ENCODE measurements around the gene NPFF.

NPFF gene

GRCh38 chr12:53513712-53514410 is 6.6 kb upstream of the NPFF start:
- DNase-seq, result no peak

DNA sequence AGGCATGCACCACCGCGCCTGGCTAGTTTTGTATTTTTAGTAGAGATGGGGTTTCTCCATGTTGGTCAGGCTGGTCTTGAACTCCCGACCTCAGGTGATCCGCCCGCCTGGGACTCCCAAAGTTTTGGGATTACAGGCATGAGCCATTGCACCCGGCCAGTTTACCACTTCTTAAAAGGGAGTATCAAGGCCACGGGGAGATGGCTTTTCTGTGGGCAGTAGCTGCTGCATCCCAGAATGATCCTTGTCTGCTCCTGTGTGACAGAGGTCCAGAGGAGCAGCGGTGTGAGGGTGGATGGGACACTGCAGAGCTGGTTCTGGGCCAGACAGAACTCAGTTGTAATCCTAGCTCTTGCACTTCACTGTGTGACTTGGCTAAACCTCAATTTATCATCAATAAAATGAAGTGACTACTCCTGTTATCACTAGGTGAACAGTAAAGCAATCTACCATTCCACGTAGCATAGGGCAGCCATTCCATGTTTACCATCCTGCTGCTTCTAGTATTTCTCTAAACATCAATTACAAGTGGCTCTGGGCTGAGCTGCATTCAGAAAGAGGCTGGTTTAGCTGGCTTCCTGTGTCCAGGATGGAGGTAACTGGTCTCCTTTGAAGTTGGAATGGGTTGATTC is 3.0 kb upstream of the NPFF start:
- DNase-seq, result no peak

- peak; percentile 78 for DNase-seq
Observed at GRCh38 chr12:53508534-53509170, 1.4 kb upstream of the NPFF start.

DNA sequence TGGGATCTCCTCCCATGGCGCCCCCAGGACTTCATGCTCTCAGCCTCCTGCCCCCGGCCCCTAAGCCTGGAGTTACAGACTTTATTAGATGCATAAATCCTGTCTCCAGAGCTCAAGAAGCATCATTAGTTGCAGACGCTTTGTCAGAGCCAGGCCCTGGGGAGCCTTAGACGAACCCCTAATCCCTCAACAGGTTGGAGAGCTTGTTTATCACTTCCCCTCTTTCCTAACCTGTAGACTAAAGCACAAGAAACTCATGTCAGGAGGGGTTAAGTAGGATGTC is 260 bp upstream of the NPFF start:
- no peak for DNase-seq

GRCh38 chr12:53506450-53506785 is 866 bp downstream of the NPFF start:
- no peak for DNase-seq

DNA sequence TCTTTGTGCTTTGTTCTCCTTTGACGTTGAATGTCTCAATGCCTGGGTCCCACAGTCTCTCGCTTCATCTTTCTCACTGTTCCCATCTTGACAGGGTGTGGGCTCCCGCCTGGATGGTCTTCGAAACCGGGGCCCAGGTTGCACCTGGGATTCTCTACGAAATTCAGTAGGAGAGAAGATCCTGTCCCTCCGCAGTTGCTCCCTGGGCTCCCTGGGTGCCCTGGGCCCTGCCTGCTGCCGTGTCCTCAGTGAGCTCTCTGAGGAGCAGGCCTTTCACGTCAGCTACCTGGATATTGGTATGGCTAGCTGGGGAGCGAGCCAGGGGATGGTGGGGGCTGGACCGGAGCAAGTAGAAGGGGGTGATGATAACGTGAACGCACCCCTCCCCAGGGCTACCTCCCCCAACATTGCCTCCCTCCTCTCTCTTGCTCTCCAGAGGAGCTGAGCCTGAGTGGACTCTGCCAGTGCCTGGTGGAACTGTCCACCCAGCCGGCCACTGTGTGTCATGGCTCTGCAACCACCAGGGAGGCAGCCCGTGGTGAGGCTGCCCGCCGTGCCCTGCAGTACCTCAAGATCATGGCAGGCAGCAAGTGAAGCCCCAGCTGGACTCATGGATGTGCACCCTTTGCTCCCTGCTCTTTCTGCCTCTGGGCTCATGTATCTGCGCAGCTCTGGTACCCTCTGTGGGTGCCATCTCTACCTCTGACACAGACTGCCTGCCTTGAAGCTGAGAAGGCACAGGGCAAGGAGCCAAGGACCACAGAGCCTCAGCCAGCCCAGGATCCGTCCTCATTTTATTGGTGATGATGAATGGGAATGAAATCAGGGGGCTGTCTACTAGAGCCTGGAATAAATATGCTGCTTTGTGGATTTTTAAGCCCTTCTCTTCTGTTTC is 1.5 kb downstream of the NPFF start:
- DNase-seq, result no peak

DNA sequence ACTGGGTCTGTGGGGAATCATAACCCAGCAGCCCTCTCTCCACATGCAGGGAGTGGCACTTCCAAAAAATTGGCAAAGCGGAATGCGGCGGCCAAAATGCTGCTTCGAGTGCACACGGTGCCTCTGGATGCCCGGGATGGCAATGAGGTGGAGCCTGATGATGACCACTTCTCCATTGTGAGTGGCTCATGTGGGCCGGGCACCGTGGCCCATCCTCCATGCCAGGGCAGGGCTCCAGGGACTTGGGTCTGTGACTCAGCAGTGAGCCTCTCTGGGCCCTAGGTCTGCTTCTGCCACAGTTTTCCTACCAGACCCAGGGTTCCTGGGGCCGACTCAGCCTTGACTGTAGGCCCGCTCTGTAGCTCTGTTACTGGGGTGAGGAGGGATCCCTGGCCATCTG is 2.2 kb downstream of the NPFF start:
- DNase-seq, result no peak

GRCh38 chr12:53504004-53504920 is 3.0 kb downstream of the NPFF start:
- no peak for DNase-seq

GRCh38 chr12:53502983-53503728 is 4.1 kb downstream of the NPFF start:
- DNase-seq, result no peak

GRCh38 chr12:53502331-53502730 is 5.0 kb downstream of the NPFF start:
- no peak for DNase-seq

- DNase-seq, result no peak
Observed at GRCh38 chr12:53501615-53502181, 5.6 kb downstream of the NPFF start.

DNA sequence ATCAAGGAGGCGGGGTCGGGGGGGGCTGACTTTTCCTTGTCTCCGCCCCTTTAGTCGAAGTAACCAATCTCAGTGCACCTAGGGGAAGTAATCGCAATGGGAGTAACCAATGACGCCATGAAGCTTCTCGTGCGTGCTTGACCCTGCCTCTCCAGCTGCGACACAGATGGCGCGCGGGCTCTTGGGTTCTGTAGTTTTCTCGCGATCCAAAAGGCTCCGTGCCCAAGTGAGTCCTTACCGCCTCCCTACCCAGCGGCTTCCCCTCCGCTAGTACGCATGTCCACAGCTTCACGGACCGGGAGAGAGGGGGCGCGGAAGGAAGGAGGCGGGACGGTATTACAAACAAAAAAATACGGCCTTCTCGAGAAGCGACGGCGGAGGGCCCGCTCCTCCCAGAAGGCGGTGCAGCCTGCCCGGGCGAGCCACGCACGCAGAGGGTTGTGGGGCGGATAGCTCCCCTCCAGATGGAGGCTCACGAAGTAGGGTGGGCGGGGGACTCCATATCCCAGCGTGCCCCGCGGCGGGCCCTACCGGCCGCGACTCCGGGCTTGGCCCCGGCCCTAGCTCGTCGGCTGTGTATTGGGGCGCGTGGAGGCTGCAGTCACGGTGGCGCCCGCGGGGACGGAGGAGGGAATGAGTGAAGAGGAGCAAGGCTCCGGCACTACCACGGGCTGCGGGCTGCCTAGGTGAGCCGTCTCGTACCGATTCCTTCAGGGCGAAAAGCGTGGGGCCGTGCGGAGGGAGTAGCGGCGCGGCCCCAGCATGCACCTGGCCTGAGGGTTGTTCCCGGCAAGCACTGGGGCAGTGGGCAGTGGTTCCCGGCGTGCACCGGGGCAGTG is 6.3 kb downstream of the NPFF start, which contains the start of gene TARBP2:
Gene TARBP2 (plus strand): TSS at position 508 of the 839 bp plus-strand sequence. CDS start 126 bp downstream, at position 634.
- DNase-seq, result peak; percentile 95

DNA sequence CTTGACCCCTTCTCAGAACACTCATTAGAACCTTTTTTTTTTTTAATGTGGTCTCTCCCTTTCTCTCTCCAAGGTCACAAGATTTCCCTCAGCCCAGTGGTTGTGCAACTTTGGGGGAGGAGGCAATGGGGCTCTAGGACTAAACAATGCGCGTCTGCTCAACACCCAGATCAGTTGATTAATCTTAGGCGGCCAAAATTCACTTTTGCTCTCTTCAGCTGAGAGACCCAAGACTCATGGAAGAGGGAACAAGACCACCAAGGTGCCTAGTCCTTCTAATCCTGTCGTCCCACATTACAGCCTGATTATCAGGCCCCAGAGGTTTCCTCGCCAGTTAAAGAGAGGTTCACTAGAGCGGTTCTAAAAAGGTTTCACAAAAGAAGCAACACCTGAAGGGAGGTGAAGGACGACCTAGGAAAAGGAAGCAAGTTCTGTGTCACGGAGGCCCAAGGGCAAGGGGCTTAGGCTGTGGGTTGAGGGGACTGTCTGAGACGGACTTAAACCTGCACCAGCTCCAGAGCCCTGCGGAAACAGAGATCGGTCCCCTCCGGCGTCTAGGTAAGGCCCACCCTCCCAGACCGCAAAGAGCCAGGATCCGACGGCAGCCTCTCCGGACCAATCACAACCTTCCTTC is 7.0 kb downstream of the NPFF start:
- no peak for DNase-seq

GRCh38 chr12:53499266-53500141 is 7.8 kb downstream of the NPFF start, which contains the start of gene MAP3K12:
TSS of gene MAP3K12 (minus strand) at chr12:53499458. CDS start at chr12:53487391, 12,067 bp downstream.
- peak; percentile 60 for DNase-seq

- no peak for DNase-seq
Observed at GRCh38 chr12:53498235-53498630, 9.1 kb downstream of the NPFF start.

DNA sequence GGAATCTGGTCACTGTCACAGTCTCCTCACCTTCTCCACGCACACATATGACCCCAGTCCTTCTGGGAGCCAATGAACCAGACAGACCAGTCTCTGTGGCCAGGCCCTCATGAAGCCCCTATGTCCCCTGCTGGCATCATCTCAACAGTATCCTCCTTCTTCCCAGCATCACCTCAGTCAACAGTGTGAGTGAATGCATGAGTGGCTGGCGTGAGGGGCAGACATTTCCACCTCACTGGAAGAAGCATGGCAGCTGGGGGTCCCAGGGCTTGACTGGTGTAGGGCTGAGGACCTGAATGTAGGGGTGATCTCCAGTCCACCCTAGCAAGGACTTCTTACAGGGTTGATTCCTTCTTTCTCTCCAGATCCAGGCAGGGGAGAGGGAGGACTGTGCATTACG is 9.8 kb downstream of the NPFF start:
- no peak for DNase-seq

- DNase-seq, result no peak
Observed at GRCh38 chr12:53496752-53497032, 10.6 kb downstream of the NPFF start.

GRCh38 chr12:53495903-53496751 is 11.2 kb downstream of the NPFF start:
- no peak for DNase-seq

Data from stimulated activated CD4-positive, alpha-beta T cell treated with anti-CD3 and anti-CD28 coated beads, Interleukin-12 subunit alpha, Interleukin-12 subunit beta, amount 100 ng/mL, for 4 hours (primary cell).